Smooth muscle cell (in vitro differentiated cells): ENCODE results near the gene CCDC92. TPM values are rescaled to one million over a fixed set of nuclear protein-coding genes. Genes with fewer than 3 reads are reported as not detected.

Source experiments
- DNase-seq: peaks from one replicate; lab custom pipeline; 2025; ENCODE audit not compliant: unreplicated experiment; lab: John Stamatoyannopoulos, UW
- H2AFZ ChIP-seq: fragments of 200-600 bp; sonication (generic); 2 replicates; pipeline ENCODE4 v1.6.0; 2016; ENCODE audit warnings: antibody characterized with exemption, low read depth, mild to moderate bottlenecking
- H3F3A ChIP-seq: fragments of 200-600 bp; sonication (generic); 2 replicates; pipeline ENCODE4 v1.6.0; 2017; ENCODE audit warnings: antibody characterized with exemption, low read depth
- H3K27ac ChIP-seq: fragments of 200-600 bp; sonication (generic); 2 replicates; pipeline ENCODE4 v1.5.1; 2016; ENCODE audit warnings: low read depth, mild to moderate bottlenecking
- H3K27me3 ChIP-seq: fragments of 200-600 bp; sonication (generic); 2 replicates; pipeline ENCODE4 v1.6.1; 2016; ENCODE audit warnings: low read depth, mild to moderate bottlenecking
- H3K36me3 ChIP-seq: fragments of 200-600 bp; sonication (generic); 2 replicates; pipeline ENCODE4 v1.5.1; 2016; ENCODE audit warnings: low read depth
- H3K4me1 ChIP-seq: fragments of 200-600 bp; sonication (generic); 2 replicates; pipeline ENCODE4 v1.5.1; 2016; ENCODE audit warnings: low read depth
- H3K4me2 ChIP-seq: fragments of 200-600 bp; sonication (generic); 2 replicates; pipeline ENCODE4 v1.6.0; 2016; ENCODE audit warnings: mild to moderate bottlenecking
- H3K4me3 ChIP-seq: fragments of 200-600 bp; sonication (generic); 2 replicates; pipeline ENCODE4 v1.5.1; 2016; ENCODE audit warnings: mild to moderate bottlenecking
- H3K79me2 ChIP-seq: fragments of 200-600 bp; sonication (generic); 2 replicates; pipeline ENCODE4 v1.6.0; 2016; ENCODE audit warnings: low read depth, mild to moderate bottlenecking
- H3K9ac ChIP-seq: fragments of 200-600 bp; sonication (generic); 2 replicates; pipeline ENCODE4 v1.6.0; 2016; ENCODE audit warnings: low read depth
- H3K9me3 ChIP-seq: fragments of 200-600 bp; sonication (generic); replicated peaks from 2 replicates; pipeline ENCODE4 v1.5.1; 2016; ENCODE audit warnings: low read depth
- H4K20me1 ChIP-seq: fragments of 200-600 bp; sonication (generic); 2 replicates; pipeline ENCODE4 v1.6.0; 2016; ENCODE audit warnings: low read depth
- CTCF ChIP-seq: fragments of 200-600 bp; sonication (generic); IDR thresholded peaks from 2 replicates; pipeline ENCODE4 v1.5.1; 2017; ENCODE audit warnings: borderline replicate concordance, mild to moderate bottlenecking, antibody characterized with exemption; ENCODE audit not compliant: insufficient read depth, poor library complexity, severe bottlenecking
- WGBS: methylation state at CpG from one replicate; pipeline ENCODE4 v1.1.7; 2016; ENCODE audit warnings: low lambda C conversion rate; 5-methylcytosine and 5-hydroxymethylcytosine counted together
- polyA plus RNA-seq: library from polyadenylated mRNA; unstranded; fragments of >200 nt; fragmentation: Nextera tagmentation; extraction: Ambion mirVana; gene quantifications from 2 replicates; pipeline ENCODE4 v1.2.1, GENCODE V29; 2016
- total RNA-seq: library from RNA; depleted of rRNA; stranded (reverse); fragments of >200 nt; gene quantifications from 2 replicates; pipeline ENCODE4 v1.2.3, GENCODE V29; 2014

The CCDC92 gene
- total and polyA plus RNA-seq, 2 experiments from 2014 or later: 17.4 to 68.2 TPM

- peaks cover 12% of the 10 kb centered on the region for H3K4me1 ChIP-seq
- H3K27me3 ChIP-seq: no peaks in the 10 kb centered on the region
- no peak overlapping the region for H3K27ac ChIP-seq
- H3K36me3 ChIP-seq: no peaks in the 10 kb centered on the region
- no peak overlapping the region for H3K4me3 ChIP-seq
- peak overlapping the region; percentile 43 for H3K4me2 ChIP-seq
- no peaks in the 10 kb centered on the region for H3K79me2 ChIP-seq
- no peak for TF ChIP-seq CTCF
- H3K9me3 ChIP-seq: no peaks in the 10 kb centered on the region
- H4K20me1 ChIP-seq: no peaks in the 10 kb centered on the region
- peak overlapping the region; percentile 51 for H2AFZ ChIP-seq
- H3K9ac ChIP-seq: no peak overlapping the region
- WGBS: 41% methylated on average over 12 of the region's 12 CpGs
- DNase-seq: no peak
- H3F3A ChIP-seq: peaks cover 4% of the 10 kb centered on the region
These were observed 64.7 kb downstream of the CCDC92 start for GRCh38 chr12:123907726-123908476.

- no peak overlapping the region for H3K9ac ChIP-seq
- H3K36me3 ChIP-seq: no peaks in the 10 kb centered on the region
- H3K4me3 ChIP-seq: no peak overlapping the region
- 49% methylated on average over 7 of the region's 7 CpGs for WGBS
- H4K20me1 ChIP-seq: no peaks in the 10 kb centered on the region
- H3F3A ChIP-seq: peaks cover 4% of the 10 kb centered on the region
- no peaks in the 10 kb centered on the region for H3K79me2 ChIP-seq
- H3K27ac ChIP-seq: no peak overlapping the region
- peaks cover 12% of the 10 kb centered on the region for H3K4me1 ChIP-seq
- H3K9me3 ChIP-seq: no peaks in the 10 kb centered on the region
- H3K4me2 ChIP-seq: peak overlapping the region; percentile 43
- no peaks in the 10 kb centered on the region for H3K27me3 ChIP-seq
- no peak for DNase-seq
- TF ChIP-seq CTCF: no peak
- peak overlapping the region; percentile 51 for H2AFZ ChIP-seq
These were observed 65.8 kb downstream of the CCDC92 start for GRCh38 chr12:123906711-123907420.

- Histone ChIP-seq H4K20me1 (no peaks in the 10 kb centered on the region), H3K9ac (no peak overlapping the region), H3K9me3 (no peaks in the 10 kb centered on the region), H3K36me3 (no peaks in the 10 kb centered on the region), H3K4me3 (no peak overlapping the region), H3F3A (peaks cover 4% of the 10 kb centered on the region), H2AFZ (no peak overlapping the region), H3K27me3 (no peaks in the 10 kb centered on the region), H3K79me2 (no peaks in the 10 kb centered on the region), H3K4me2 (no peak overlapping the region), H3K27ac (no peak overlapping the region), H3K4me1 (peaks cover 12% of the 10 kb centered on the region)
- TF ChIP-seq CTCF: peak; percentile 83
- 31% methylated on average over 9 of the region's 9 CpGs for WGBS
- DNase-seq: no peak
These were observed 67.2 kb downstream of the CCDC92 start for GRCh38 chr12:123905319-123905925.
